GM23338 (cell line): ENCODE data around the gene USP10. TPM values are rescaled to one million over a fixed set of nuclear protein-coding genes. Genes with fewer than 3 reads are reported as not detected.

Source experiments
- ATAC-seq: fragments of 200-7000 bp; cut with Tn5 transposase; 3 replicates; pipeline ENCODE4 v1.9.1; 2020
- DNase-seq: peaks from one replicate; pipeline ENCODE4 v3.0.0-alpha.2; 2015; ENCODE audit warnings: low spot score
- H2AFZ ChIP-seq: fragments of 200-600 bp; sonication (generic); 2 replicates; pipeline ENCODE4 v1.8.0; 2016; ENCODE audit warnings: antibody characterized with exemption, mild to moderate bottlenecking, moderate library complexity
- H3F3A ChIP-seq: fragments of 200-600 bp; sonication (generic); replicated peaks from 2 replicates; pipeline ENCODE4 v1.8.0; 2017; ENCODE audit warnings: antibody characterized with exemption, mixed run types, low read depth
- H3K27ac ChIP-seq: fragments of 200-600 bp; sonication (generic); 2 replicates; pipeline ENCODE4 v1.6.1; 2016; ENCODE audit warnings: low read depth
- H3K27me3 ChIP-seq: fragments of 200-600 bp; sonication (generic); 2 replicates; pipeline ENCODE4 v1.8.0; 2016; ENCODE audit warnings: mild to moderate bottlenecking, mixed run types, moderate library complexity; ENCODE audit not compliant: insufficient read depth
- H3K36me3 ChIP-seq: fragments of 200-600 bp; sonication (generic); 2 replicates; pipeline ENCODE4 v1.8.0; 2016; ENCODE audit warnings: mild to moderate bottlenecking; ENCODE audit not compliant: insufficient read depth
- H3K4me1 ChIP-seq: fragments of 200-600 bp; sonication (generic); 2 replicates; pipeline ENCODE4 v1.8.0; 2016; ENCODE audit warnings: mild to moderate bottlenecking, moderate library complexity; ENCODE audit not compliant: insufficient read depth
- H3K4me2 ChIP-seq: fragments of 200-600 bp; sonication (generic); 2 replicates; pipeline ENCODE4 v1.7.1; 2017; ENCODE audit warnings: mixed run types
- H3K4me3 ChIP-seq: fragments of 200-600 bp; sonication (generic); 2 replicates; pipeline ENCODE4 v1.6.1; 2016; ENCODE audit warnings: mixed run types
- H3K79me2 ChIP-seq: fragments of 200-600 bp; sonication (generic); replicated peaks from 2 replicates; pipeline ENCODE4 v1.8.0; 2017; ENCODE audit warnings: mild to moderate bottlenecking; ENCODE audit not compliant: insufficient read depth
- H3K9me2 ChIP-seq: fragments of 200-600 bp; sonication (generic); 2 replicates; pipeline ENCODE4 v1.8.0; 2017; ENCODE audit not compliant: insufficient read depth
- H4K20me1 ChIP-seq: fragments of 200-600 bp; sonication (generic); replicated peaks from 2 replicates; pipeline ENCODE4 v1.8.0; 2017; ENCODE audit warnings: mild to moderate bottlenecking; ENCODE audit not compliant: insufficient read depth
- H3K27ac Mint-ChIP-seq: 2 replicates; pipeline ENCODE4 v1.8.0; 2020; ENCODE audit warnings: inconsistent platforms, mild to moderate bottlenecking, moderate library complexity, mixed read lengths
- H3K27me3 Mint-ChIP-seq: 3 replicates; pipeline ENCODE4 v1.8.0; 2022; ENCODE audit warnings: low read depth, mild to moderate bottlenecking, moderate library complexity, mixed read lengths, inconsistent platforms; ENCODE audit not compliant: insufficient read depth, poor library complexity
- H3K36me3 Mint-ChIP-seq: 3 replicates; pipeline ENCODE4 v1.8.0; 2021; ENCODE audit warnings: low read depth, mild to moderate bottlenecking, inconsistent platforms, moderate library complexity, mixed read lengths
- H3K4me1 Mint-ChIP-seq: 3 replicates; pipeline ENCODE4 v1.8.0; 2020; ENCODE audit warnings: mild to moderate bottlenecking, inconsistent platforms, mixed read lengths
- H3K4me3 Mint-ChIP-seq: 3 replicates; pipeline ENCODE4 v1.8.0; 2021; ENCODE audit warnings: moderate library complexity, mild to moderate bottlenecking, inconsistent platforms, mixed read lengths
- H3K9me3 Mint-ChIP-seq: 3 replicates; pipeline ENCODE4 v1.8.0; 2020; ENCODE audit warnings: moderate library complexity, mild to moderate bottlenecking, inconsistent platforms, mixed read lengths
- CTCF ChIP-seq, 2 experiments: fragments of 200-600 bp in 1 of 2; sonication (generic) in 1 of 2; conservative IDR thresholded peaks; 2 replicates each; pipeline versions ENCODE4 v1.5.1 to v1.6.1; 2016 to 2017; ENCODE audit warnings: antibody characterized with exemption in 2 of 2, low read depth in 2 of 2, mild to moderate bottlenecking in 2 of 2, moderate library complexity in 1 of 2
- EZH2 ChIP-seq: fragments of 200-600 bp; sonication (generic); IDR thresholded peaks from one replicate; pipeline ENCODE4 v1.8.0; 2017; ENCODE audit warnings: antibody characterized with exemption, mild to moderate bottlenecking, low read depth; ENCODE audit not compliant: unreplicated experiment
- EZH2phosphoT487 ChIP-seq: fragments of 200-600 bp; sonication (generic); IDR thresholded peaks from one replicate; pipeline ENCODE4 v1.8.1; 2018; ENCODE audit warnings: antibody characterized with exemption; ENCODE audit not compliant: unreplicated experiment
- JUNB ChIP-seq: IDR thresholded peaks from one replicate; pipeline ENCODE4 v1.6.1; 2016; ENCODE audit warnings: antibody characterized with exemption; ENCODE audit not compliant: unreplicated experiment
- NANOG ChIP-seq: IDR thresholded peaks from 2 replicates; pipeline ENCODE4 v1.6.1; 2016; ENCODE audit warnings: antibody characterized with exemption, borderline replicate concordance
- ZNF114 ChIP-seq: fragments of 250-450 bp; sonication (Bioruptor Pico); IDR thresholded peaks from 2 replicates; pipeline ENCODE4 v1.5.0; 2020; ENCODE audit warnings: mild to moderate bottlenecking, moderate library complexity
- ZNF462 ChIP-seq: fragments of 250-450 bp; sonication (Bioruptor Pico); IDR thresholded peaks from 2 replicates; pipeline ENCODE4 v1.5.0; 2020; ENCODE audit warnings: mild to moderate bottlenecking, moderate library complexity
- polyA plus RNA-seq: library from polyadenylated mRNA; unstranded; fragments of >200 nt; fragmentation: Nextera tagmentation; extraction: Ambion mirVana; gene quantifications from 2 replicates; pipeline ENCODE4 v1.2.1, GENCODE V29; 2016
- total RNA-seq: library from RNA; depleted of rRNA; stranded (reverse); fragments of >200 nt; shearing (Covaris generic); gene quantifications from 2 replicates; pipeline ENCODE4 v1.2.3, GENCODE V29; 2014

The USP10 gene
- total and polyA plus RNA-seq, 2 experiments from 2014 or later, result 158 to 194 TPM

- Histone ChIP-seq H3K4me3 (no peak overlapping the region), H4K20me1 (no peaks in the 10 kb centered on the region), H3K36me3 (no peaks in the 10 kb centered on the region), H3K27ac (no peak overlapping the region), H3K9me2 (peaks cover 5% of the 10 kb centered on the region; the same call in 1 of the 2 replicates), H3K4me2 (no peak overlapping the region), H2AFZ (no peak overlapping the region), H3F3A (no peaks in the 10 kb centered on the region), H3K4me1 (peaks cover 12% of the 10 kb centered on the region; the same call in 1 of the 2 replicates), H3K27me3 (no peaks in the 10 kb centered on the region), H3K79me2 (no peaks in the 10 kb centered on the region)
- no peak for DNase-seq
- no peak overlapping the region for H3K27ac Mint-ChIP-seq
- no peaks in the 10 kb centered on the region; the same call in 2 of the 3 replicates for H3K36me3 Mint-ChIP-seq
- H3K27me3 Mint-ChIP-seq, result peaks cover 14% of the 10 kb centered on the region
- no peaks in the 10 kb centered on the region; the same call in 2 of the 3 replicates for H3K9me3 Mint-ChIP-seq
- TF ChIP-seq CTCF (conservative IDR thresholded peaks at IDR 0.05; ENCODE audit: low read depth in 2 of 2) (no peak), ZNF462 (CRISPR knock-in tag) (no peak), JUNB (no peak), EZH2phosphoT487 (no peak), EZH2 (no peak), NANOG (no peak), ZNF114 (no peak)
- ATAC-seq, result no peak
- H3K4me3 Mint-ChIP-seq, result no peak overlapping the region
- peaks cover 3% of the 10 kb centered on the region for H3K4me1 Mint-ChIP-seq
Measured at GRCh38 chr16:84694980-84695379, 4.8 kb upstream of the USP10 start.
